ENCODE data around the gene BRD1. TPM values are rescaled to one million over a fixed set of nuclear protein-coding genes. Genes with fewer than 3 reads are reported as not detected.

The BRD1 gene
- total and polyA plus RNA-seq, 2 experiments from 2014 or later = 12.3 to 33.8 TPM

- no peaks in the 10 kb centered on the region for H3K36me3 Mint-ChIP-seq (ENCODE audit: low read depth)
- H3K27ac Mint-ChIP-seq = no peak overlapping the region
- Histone ChIP-seq H3F3A (replicated peaks; ENCODE audit: low read depth) (no peaks in the 10 kb centered on the region), H4K20me1 (replicated peaks; ENCODE audit: insufficient read depth) (no peaks in the 10 kb centered on the region), H3K79me2 (replicated peaks; ENCODE audit: insufficient read depth) (no peaks in the 10 kb centered on the region), H3K4me2 (no peak overlapping the region), H3K4me1 (ENCODE audit: insufficient read depth) (no peaks in the 10 kb centered on the region), H2AFZ (no peak overlapping the region), H3K27ac (ENCODE audit: low read depth) (no peak overlapping the region), H3K4me3 (no peak overlapping the region), H3K27me3 (ENCODE audit: insufficient read depth) (no peaks in the 10 kb centered on the region), H3K36me3 (ENCODE audit: insufficient read depth) (no peaks in the 10 kb centered on the region), H3K9me2 (ENCODE audit: insufficient read depth) (no peaks in the 10 kb centered on the region)
- peaks cover 3% of the 10 kb centered on the region for H3K4me1 Mint-ChIP-seq
- no peaks in the 10 kb centered on the region for H3K9me3 Mint-ChIP-seq
- DNase-seq (ENCODE audit: low spot score) (no peak), ATAC-seq (no peak)
- TF ChIP-seq, protein P1, sequence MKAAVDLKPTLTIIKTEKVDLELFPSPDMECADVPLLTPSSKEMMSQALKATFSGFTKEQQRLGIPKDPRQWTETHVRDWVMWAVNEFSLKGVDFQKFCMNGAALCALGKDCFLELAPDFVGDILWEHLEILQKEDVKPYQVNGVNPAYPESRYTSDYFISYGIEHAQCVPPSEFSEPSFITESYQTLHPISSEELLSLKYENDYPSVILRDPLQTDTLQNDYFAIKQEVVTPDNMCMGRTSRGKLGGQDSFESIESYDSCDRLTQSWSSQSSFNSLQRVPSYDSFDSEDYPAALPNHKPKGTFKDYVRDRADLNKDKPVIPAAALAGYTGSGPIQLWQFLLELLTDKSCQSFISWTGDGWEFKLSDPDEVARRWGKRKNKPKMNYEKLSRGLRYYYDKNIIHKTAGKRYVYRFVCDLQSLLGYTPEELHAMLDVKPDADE (IDR thresholded peaks at IDR 0.05) = no peak
- TF ChIP-seq EZH2phosphoT487 (IDR thresholded peaks at IDR 0.05; ENCODE audit: unreplicated experiment) = no peak
- TF ChIP-seq ZNF114 (CRISPR knock-in tag; IDR thresholded peaks at IDR 0.05) = no peak
- no peak for TF ChIP-seq EZH2 (IDR thresholded peaks at IDR 0.05; ENCODE audit: low read depth, unreplicated experiment)
- no peak for TF ChIP-seq ZNF331 (CRISPR knock-in tag; IDR thresholded peaks at IDR 0.05; ENCODE audit: low read depth)
- TF ChIP-seq CREB1 (CRISPR knock-in tag; IDR thresholded peaks at IDR 0.05; ENCODE audit: low read depth) = no peak
- TF ChIP-seq, protein P2, sequence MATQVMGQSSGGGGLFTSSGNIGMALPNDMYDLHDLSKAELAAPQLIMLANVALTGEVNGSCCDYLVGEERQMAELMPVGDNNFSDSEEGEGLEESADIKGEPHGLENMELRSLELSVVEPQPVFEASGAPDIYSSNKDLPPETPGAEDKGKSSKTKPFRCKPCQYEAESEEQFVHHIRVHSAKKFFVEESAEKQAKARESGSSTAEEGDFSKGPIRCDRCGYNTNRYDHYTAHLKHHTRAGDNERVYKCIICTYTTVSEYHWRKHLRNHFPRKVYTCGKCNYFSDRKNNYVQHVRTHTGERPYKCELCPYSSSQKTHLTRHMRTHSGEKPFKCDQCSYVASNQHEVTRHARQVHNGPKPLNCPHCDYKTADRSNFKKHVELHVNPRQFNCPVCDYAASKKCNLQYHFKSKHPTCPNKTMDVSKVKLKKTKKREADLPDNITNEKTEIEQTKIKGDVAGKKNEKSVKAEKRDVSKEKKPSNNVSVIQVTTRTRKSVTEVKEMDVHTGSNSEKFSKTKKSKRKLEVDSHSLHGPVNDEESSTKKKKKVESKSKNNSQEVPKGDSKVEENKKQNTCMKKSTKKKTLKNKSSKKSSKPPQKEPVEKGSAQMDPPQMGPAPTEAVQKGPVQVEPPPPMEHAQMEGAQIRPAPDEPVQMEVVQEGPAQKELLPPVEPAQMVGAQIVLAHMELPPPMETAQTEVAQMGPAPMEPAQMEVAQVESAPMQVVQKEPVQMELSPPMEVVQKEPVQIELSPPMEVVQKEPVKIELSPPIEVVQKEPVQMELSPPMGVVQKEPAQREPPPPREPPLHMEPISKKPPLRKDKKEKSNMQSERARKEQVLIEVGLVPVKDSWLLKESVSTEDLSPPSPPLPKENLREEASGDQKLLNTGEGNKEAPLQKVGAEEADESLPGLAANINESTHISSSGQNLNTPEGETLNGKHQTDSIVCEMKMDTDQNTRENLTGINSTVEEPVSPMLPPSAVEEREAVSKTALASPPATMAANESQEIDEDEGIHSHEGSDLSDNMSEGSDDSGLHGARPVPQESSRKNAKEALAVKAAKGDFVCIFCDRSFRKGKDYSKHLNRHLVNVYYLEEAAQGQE (IDR thresholded peaks at IDR 0.05; ENCODE audit: unreplicated experiment) = no peak
- peaks cover 16% of the 10 kb centered on the region for H3K27me3 Mint-ChIP-seq (ENCODE audit: insufficient read depth, low read depth, poor library complexity)
- H3K4me3 Mint-ChIP-seq = no peak overlapping the region
Measured at GRCh38 chr22:49726701-49727101, 101.0 kb downstream of the BRD1 start.

- Histone ChIP-seq H4K20me1 (replicated peaks; ENCODE audit: insufficient read depth) (no peaks in the 10 kb centered on the region), H3F3A (replicated peaks; ENCODE audit: low read depth) (no peaks in the 10 kb centered on the region), H3K9me2 (ENCODE audit: insufficient read depth) (no peaks in the 10 kb centered on the region), H3K27ac (ENCODE audit: low read depth) (no peak overlapping the region), H3K4me3 (no peak overlapping the region), H3K79me2 (replicated peaks; ENCODE audit: insufficient read depth) (no peaks in the 10 kb centered on the region), H3K4me1 (ENCODE audit: insufficient read depth) (no peaks in the 10 kb centered on the region), H2AFZ (no peak overlapping the region), H3K36me3 (ENCODE audit: insufficient read depth) (no peaks in the 10 kb centered on the region), H3K27me3 (ENCODE audit: insufficient read depth) (no peaks in the 10 kb centered on the region), H3K4me2 (no peak overlapping the region)
- DNase-seq (ENCODE audit: low spot score) (no peak), ATAC-seq (no peak)
- Mint-ChIP-seq H3K27me3 (ENCODE audit: insufficient read depth, low read depth, poor library complexity) (peaks cover 13% of the 10 kb centered on the region), H3K4me3 (no peak overlapping the region), H3K27ac (no peak overlapping the region), H3K9me3 (no peaks in the 10 kb centered on the region), H3K4me1 (peaks cover 3% of the 10 kb centered on the region), H3K36me3 (ENCODE audit: low read depth) (no peaks in the 10 kb centered on the region)
- TF ChIP-seq CREB1 (CRISPR knock-in tag; IDR thresholded peaks at IDR 0.05; ENCODE audit: low read depth) = no peak
- TF ChIP-seq EZH2 (IDR thresholded peaks at IDR 0.05; ENCODE audit: low read depth, unreplicated experiment) = no peak
- TF ChIP-seq, protein P1 (IDR thresholded peaks at IDR 0.05) = no peak
- TF ChIP-seq STAT1 (IDR thresholded peaks at IDR 0.05; ENCODE audit: unreplicated experiment) = no peak
- TF ChIP-seq NANOG (IDR thresholded peaks at IDR 0.05; ENCODE audit: borderline replicate concordance) = no peak
- no peak for TF ChIP-seq ZNF331 (CRISPR knock-in tag; IDR thresholded peaks at IDR 0.05; ENCODE audit: low read depth)
- no peak for TF ChIP-seq ZNF114 (CRISPR knock-in tag; IDR thresholded peaks at IDR 0.05)
- TF ChIP-seq POLR2AphosphoS5 (IDR thresholded peaks at IDR 0.05; ENCODE audit: low read depth) = no peak
- TF ChIP-seq JUNB (IDR thresholded peaks at IDR 0.05; ENCODE audit: unreplicated experiment) = no peak
Measured at GRCh38 chr22:49726022-49726681, 101.5 kb downstream of the BRD1 start.

All from GM23338 (cell line).